ENCODE results near the gene RPH3AL.

DNA sequence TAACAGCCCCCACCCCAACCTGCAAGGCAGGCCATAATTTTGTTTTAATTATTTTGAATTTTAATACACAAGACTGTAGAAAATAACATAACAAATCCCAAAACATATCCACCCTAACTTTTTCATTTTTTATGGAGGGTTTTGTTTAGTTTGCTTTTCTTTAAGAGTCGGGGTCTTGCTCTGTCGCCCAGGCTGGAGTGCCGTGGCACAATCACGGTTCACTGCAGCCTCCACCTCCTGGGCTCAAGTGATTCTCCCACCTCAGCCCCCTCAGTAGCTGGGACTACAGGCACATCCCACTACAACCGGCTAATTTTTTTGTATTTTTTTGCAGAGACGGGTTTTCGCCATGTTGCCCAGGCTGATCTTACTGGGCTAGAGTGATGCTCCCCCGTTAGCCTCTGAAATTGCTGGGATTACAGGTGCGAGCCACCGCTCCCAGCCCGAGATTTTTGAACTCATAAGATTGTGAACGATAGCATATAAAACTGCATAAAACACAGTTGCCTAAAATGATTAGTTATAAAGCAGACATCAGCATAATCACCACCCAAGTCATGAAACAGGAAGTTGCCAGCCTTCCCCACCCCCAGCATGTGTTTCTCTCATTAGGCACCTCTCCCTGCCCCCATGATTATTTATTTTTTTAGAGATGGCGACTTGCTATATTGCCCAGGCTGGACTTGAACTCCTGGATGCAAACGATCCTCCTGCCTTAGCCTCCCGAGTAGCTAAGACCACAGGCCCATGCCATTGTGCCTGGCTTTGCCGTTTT is 157.6 kb downstream of the RPH3AL start:
- TF ChIP-seq, protein P1, sequence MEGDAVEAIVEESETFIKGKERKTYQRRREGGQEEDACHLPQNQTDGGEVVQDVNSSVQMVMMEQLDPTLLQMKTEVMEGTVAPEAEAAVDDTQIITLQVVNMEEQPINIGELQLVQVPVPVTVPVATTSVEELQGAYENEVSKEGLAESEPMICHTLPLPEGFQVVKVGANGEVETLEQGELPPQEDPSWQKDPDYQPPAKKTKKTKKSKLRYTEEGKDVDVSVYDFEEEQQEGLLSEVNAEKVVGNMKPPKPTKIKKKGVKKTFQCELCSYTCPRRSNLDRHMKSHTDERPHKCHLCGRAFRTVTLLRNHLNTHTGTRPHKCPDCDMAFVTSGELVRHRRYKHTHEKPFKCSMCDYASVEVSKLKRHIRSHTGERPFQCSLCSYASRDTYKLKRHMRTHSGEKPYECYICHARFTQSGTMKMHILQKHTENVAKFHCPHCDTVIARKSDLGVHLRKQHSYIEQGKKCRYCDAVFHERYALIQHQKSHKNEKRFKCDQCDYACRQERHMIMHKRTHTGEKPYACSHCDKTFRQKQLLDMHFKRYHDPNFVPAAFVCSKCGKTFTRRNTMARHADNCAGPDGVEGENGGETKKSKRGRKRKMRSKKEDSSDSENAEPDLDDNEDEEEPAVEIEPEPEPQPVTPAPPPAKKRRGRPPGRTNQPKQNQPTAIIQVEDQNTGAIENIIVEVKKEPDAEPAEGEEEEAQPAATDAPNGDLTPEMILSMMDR (IDR thresholded peaks at IDR 0.05; ENCODE audit: control extremely low read depth in 1 of 3, insufficient read depth in 1 of 3, low read depth in 1 of 3, low read length in 3 of 3) = no peak
- TF ChIP-seq POLR2A (IDR thresholded peaks at IDR 0.05; ENCODE audit: control extremely low read depth in 1 of 2, low read depth in 2 of 2, low read length in 2 of 2) = no peak
- TF ChIP-seq CEBPB (IDR thresholded peaks at IDR 0.05; ENCODE audit: low read depth, low read length) = no peak
- no peak for TF ChIP-seq CBX8 (IDR thresholded peaks at IDR 0.05; ENCODE audit: borderline replicate concordance, low read depth, low read length)
- TF ChIP-seq, protein P2, sequence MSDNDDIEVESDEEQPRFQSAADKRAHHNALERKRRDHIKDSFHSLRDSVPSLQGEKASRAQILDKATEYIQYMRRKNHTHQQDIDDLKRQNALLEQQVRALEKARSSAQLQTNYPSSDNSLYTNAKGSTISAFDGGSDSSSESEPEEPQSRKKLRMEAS (IDR thresholded peaks at IDR 0.05) = no peak

Measured in H1 (cell line).